Natural killer cell treated with Interleukin-12 subunit alpha and Interleukin-12 subunit beta and Interleukin-15 and Interleukin-18, amount 100 ng/mL, for 72 hours (primary cell): ENCODE data around the gene SPATA19. TPM values are rescaled to one million over a fixed set of nuclear protein-coding genes. Genes with fewer than 3 reads are reported as not detected.

Experiments used
- ATAC-seq, 2 donors: fragments of 150-1000 bp; cut with Tn5 transposase in 1 of 2; sonication (Bioruptor Pico), chemical (Tn5 transposase) in 1 of 2; 2 replicates each; pipeline ENCODE4 v1.10.0; 2021
- DNase-seq: peaks from one replicate; pipeline ENCODE4 v3.0.0; 2022; ENCODE audit warnings: low spot score
- H3K27ac Mint-ChIP-seq, 2 donors: 1 replicate in 1 of 2; 2 replicates in 1 of 2; pipeline ENCODE4 v1.8.0; 2022; ENCODE audit warnings: mixed read lengths in 2 of 2, mild to moderate bottlenecking in 1 of 2, moderate library complexity in 1 of 2
- H3K27me3 Mint-ChIP-seq, 2 donors: 1 replicate in 1 of 2; 2 replicates in 1 of 2; pipeline ENCODE4 v1.8.0; 2022; ENCODE audit warnings: mixed read lengths in 2 of 2
- H3K36me3 Mint-ChIP-seq: one replicate; pipeline ENCODE4 v1.8.0; 2022; ENCODE audit warnings: mixed read lengths
- H3K4me1 Mint-ChIP-seq, 2 donors: 1 replicate in 1 of 2; 2 replicates in 1 of 2; pipeline ENCODE4 v1.8.0; 2022; ENCODE audit warnings: low read depth in 2 of 2, mixed read lengths in 2 of 2, mild to moderate bottlenecking in 1 of 2
- H3K4me3 Mint-ChIP-seq: one replicate; pipeline ENCODE4 v1.8.0; 2022; ENCODE audit warnings: mixed read lengths
- H3K9me3 Mint-ChIP-seq: 2 replicates; pipeline ENCODE4 v1.8.0; 2022; ENCODE audit warnings: mixed read lengths
- total RNA-seq, 2 donors: library from RNA; stranded (reverse); gene quantifications; one replicate each; pipeline ENCODE4 v1.2.3, GENCODE V29; 2022

SPATA19 gene
- total RNA-seq, 2 donors from 2014 or later: not detected

DNA sequence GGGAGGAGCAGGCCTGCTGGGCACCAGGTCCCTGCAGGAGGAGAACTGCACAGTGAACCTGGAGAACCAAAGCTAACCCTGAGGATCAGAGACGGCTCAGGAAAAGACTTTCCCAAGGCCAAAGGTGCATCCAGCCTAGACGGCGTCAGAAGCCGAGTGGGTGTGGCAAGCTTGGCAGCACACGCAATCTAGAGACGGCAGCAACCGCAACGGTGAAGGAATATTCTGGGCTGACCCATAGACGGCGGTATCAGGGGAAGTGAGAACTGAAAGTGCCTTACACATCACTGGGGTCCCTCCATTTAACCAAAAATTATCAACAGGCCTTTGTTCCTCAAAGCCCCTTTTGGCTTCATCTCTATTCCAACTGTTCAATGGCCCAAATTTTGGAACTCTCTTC, 26.2 kb downstream of the SPATA19 start:
- ATAC-seq (no peak), DNase-seq (no peak)
- no peaks in the 10 kb centered on the region for H3K36me3 Mint-ChIP-seq
- no peaks in the 10 kb centered on the region for H3K9me3 Mint-ChIP-seq
- peaks cover 0 to 5% of the 10 kb centered on the region in 2 donors for H3K27me3 Mint-ChIP-seq
- H3K27ac Mint-ChIP-seq: no peak overlapping the region
- no peak overlapping the region for H3K4me3 Mint-ChIP-seq
- H3K4me1 Mint-ChIP-seq: no peaks in the 10 kb centered on the region

DNA sequence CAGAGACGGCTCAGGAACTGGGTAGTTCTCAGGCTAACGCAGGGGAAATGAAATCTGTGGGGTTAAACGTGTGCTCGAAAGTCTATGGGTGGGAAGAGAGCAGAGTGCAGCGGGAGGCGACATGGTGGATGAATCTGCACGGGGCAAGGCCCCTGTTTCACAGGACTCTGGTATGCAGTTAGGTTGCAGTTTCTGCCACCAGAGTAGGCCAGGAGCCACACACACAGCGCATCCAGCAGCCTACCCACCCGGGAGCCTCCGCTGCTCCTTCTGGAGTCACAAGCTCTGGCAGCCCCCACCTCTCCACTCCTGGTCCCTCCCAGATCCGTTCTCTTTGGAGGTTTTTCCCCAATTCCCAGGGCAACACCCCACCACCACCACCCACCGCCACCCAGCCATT, 27.0 kb downstream of the SPATA19 start:
- DNase-seq: no peak
- no peak overlapping the region for H3K4me3 Mint-ChIP-seq
- no peaks in the 10 kb centered on the region for H3K4me1 Mint-ChIP-seq
- H3K27ac Mint-ChIP-seq: no peak overlapping the region
- no peak for ATAC-seq
- H3K27me3 Mint-ChIP-seq: peaks cover 5 to 7% of the 10 kb centered on the region in 2 donors
- H3K9me3 Mint-ChIP-seq: no peaks in the 10 kb centered on the region
- H3K36me3 Mint-ChIP-seq: no peaks in the 10 kb centered on the region

GRCh38 chr11:133817449-133817848, 27.9 kb downstream of the SPATA19 start:
- no peak for DNase-seq
- H3K27me3 Mint-ChIP-seq: peaks cover 6 to 9% of the 10 kb centered on the region in 2 donors
- no peak overlapping the region for H3K27ac Mint-ChIP-seq
- H3K36me3 Mint-ChIP-seq: no peaks in the 10 kb centered on the region
- ATAC-seq: no peak
- H3K4me1 Mint-ChIP-seq: no peaks in the 10 kb centered on the region
- no peak overlapping the region for H3K4me3 Mint-ChIP-seq
- H3K9me3 Mint-ChIP-seq: no peaks in the 10 kb centered on the region

DNA sequence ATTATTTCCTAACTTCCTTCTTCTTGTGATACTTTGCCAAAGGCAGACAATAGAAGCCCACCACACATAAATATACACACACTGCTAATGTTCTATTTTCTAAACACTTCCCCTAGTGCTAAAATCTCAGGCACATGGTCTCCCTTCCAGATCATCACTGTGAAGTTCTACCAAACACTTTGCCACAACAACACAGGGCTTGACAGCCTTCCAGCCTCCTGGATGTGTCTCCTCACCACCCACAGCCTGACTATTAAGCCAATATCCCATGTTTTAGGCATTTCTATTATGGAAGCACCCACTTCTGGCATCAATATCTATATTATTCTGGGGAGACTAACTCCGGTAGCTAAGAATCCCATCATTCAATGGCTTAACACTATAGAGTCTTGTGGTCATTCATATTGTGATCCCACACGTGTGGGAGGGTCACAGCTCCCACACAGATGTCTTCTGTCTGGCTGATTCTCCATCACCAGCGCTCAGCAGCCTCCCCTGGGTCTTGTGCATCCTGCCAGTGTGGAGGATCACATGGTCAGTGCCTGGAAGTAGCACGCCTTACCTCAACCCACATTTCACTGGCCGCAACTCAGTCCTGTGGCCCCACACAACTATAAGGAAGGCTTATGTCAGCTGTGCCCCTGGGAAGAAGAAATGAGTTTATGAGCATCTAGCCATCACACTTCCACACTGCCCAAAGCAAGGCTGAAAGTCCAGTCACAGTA, 29.0 kb downstream of the SPATA19 start:
- DNase-seq (no peak), ATAC-seq (no peak)
- no peak overlapping the region for H3K4me3 Mint-ChIP-seq
- H3K4me1 Mint-ChIP-seq: no peaks in the 10 kb centered on the region
- no peak overlapping the region for H3K27ac Mint-ChIP-seq
- H3K27me3 Mint-ChIP-seq: peaks cover 7 to 15% of the 10 kb centered on the region in 2 donors
- H3K9me3 Mint-ChIP-seq: no peaks in the 10 kb centered on the region
- no peaks in the 10 kb centered on the region for H3K36me3 Mint-ChIP-seq

DNA sequence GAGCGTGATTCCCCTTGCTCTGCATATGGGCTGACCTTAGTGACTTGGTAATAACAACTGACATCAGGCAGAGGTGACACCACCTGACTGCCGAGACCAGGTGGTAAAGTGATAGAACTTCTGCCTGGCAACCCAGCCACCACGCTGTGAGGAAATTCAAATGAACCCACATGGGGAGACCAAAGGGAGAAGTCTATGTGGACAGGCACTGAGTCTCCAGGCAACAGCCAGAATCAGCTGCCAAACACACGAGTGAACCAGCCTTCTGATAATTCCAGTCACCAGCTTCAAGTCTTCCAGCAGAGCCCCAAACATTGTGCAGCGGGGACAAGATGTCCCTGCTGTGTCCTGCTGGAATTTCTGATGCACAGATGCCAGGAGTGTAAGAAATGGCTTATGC, 29.7 kb downstream of the SPATA19 start:
- H3K36me3 Mint-ChIP-seq: no peaks in the 10 kb centered on the region
- H3K4me1 Mint-ChIP-seq: no peaks in the 10 kb centered on the region
- ATAC-seq (no peak), DNase-seq (no peak)
- H3K9me3 Mint-ChIP-seq: no peaks in the 10 kb centered on the region
- peaks cover 7 to 15% of the 10 kb centered on the region in 2 donors for H3K27me3 Mint-ChIP-seq
- no peak overlapping the region for H3K4me3 Mint-ChIP-seq
- no peak overlapping the region for H3K27ac Mint-ChIP-seq

DNA sequence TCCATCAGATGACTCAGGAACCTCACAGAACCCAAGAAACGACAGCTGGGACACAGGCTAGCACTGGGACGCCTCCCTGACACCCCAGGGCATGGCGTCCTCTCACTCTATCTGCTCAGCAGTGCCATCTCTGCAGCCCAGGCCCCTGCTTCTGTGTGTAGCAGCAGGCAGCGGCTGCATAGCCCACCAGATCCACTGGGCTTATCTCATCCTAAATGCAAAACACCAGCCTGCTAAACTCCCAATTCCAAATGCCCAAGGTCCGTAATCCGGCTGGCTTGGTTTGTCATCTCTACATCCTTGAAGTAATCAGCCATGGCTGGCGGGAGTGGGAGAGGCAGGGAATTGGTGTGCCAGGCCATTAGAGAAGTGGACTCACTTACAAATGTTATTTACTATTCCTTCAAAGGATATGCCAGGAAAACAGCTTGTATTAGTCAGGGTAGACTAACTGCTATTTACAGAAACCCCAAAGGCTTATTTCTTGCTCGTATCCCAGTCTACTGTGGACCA, 30.7 kb downstream of the SPATA19 start:
- ATAC-seq (no peak), DNase-seq (no peak)
- Mint-ChIP-seq H3K4me1 (no peaks in the 10 kb centered on the region), H3K9me3 (no peaks in the 10 kb centered on the region), H3K36me3 (no peaks in the 10 kb centered on the region), H3K4me3 (no peak overlapping the region), H3K27ac (no peak overlapping the region), H3K27me3 (peaks cover 7 to 15% of the 10 kb centered on the region in 2 donors)

DNA sequence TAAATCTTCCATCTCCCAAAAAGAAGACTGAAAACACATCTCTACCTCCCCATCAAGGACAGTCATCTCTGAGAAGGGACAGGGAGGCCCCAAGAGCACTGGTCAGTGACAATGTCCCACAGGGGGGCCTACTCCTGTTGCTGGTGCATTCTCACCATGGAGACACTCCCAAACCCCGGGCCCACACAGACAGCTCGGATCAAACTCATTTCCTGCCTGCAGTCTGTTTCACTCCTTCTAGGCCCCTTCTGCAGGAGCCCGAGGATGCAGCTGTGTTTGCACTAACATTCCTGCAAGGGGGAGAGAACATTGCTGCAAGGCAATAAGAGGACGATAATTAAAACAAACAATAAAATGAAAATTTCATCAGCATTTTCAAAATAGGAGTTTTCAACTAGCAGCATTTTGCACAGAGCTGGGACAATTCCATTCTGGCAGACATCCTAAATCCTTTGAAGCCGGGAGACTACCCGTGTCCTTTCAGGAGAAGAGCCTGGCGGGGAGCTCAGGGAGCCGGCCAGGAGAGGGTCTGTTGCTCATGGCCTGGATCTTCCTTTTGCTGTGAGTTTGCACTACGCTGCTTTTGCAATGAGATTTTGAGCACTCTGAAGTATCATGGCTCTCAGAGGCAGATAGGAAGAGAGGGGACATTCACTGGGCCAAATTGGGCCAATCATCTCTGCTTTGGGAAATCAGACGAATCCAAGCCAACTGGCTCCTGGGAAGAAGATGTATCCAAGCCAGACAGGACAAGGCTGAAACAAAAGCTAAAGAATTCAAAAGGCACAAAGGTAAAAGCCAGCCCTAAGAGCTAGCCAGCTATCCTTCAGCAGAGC, 33.2 kb downstream of the SPATA19 start:
- H3K27me3 Mint-ChIP-seq: peaks cover 12 to 15% of the 10 kb centered on the region in 2 donors
- H3K9me3 Mint-ChIP-seq: no peaks in the 10 kb centered on the region
- DNase-seq (no peak), ATAC-seq (no peak)
- H3K36me3 Mint-ChIP-seq: no peaks in the 10 kb centered on the region
- H3K4me1 Mint-ChIP-seq: no peaks in the 10 kb centered on the region
- no peak overlapping the region for H3K27ac Mint-ChIP-seq
- no peak overlapping the region for H3K4me3 Mint-ChIP-seq

- H3K9me3 Mint-ChIP-seq: no peaks in the 10 kb centered on the region
- H3K27ac Mint-ChIP-seq: no peak overlapping the region
- H3K4me1 Mint-ChIP-seq: no peaks in the 10 kb centered on the region
- H3K27me3 Mint-ChIP-seq: peaks cover 7 to 21% of the 10 kb centered on the region in 2 donors
- DNase-seq: no peak
- H3K4me3 Mint-ChIP-seq: no peak overlapping the region
- no peak for ATAC-seq
- no peaks in the 10 kb centered on the region for H3K36me3 Mint-ChIP-seq
These were observed 34.5 kb downstream of the SPATA19 start for GRCh38 chr11:133810766-133811165.

- Mint-ChIP-seq H3K27ac (no peak overlapping the region), H3K27me3 (peaks cover 7 to 23% of the 10 kb centered on the region in 2 donors), H3K9me3 (no peaks in the 10 kb centered on the region), H3K4me1 (no peaks in the 10 kb centered on the region), H3K36me3 (no peaks in the 10 kb centered on the region), H3K4me3 (no peak overlapping the region)
- ATAC-seq: no peak
- DNase-seq: no peak
These were observed 35.5 kb downstream of the SPATA19 start for GRCh38 chr11:133809569-133810491.

GRCh38 chr11:133808393-133809140, 36.7 kb downstream of the SPATA19 start:
- no peaks in the 10 kb centered on the region for H3K36me3 Mint-ChIP-seq
- no peaks in the 10 kb centered on the region for H3K4me1 Mint-ChIP-seq
- H3K27me3 Mint-ChIP-seq: peaks cover 7 to 19% of the 10 kb centered on the region in 2 donors
- no peak for ATAC-seq
- DNase-seq: no peak
- H3K9me3 Mint-ChIP-seq: no peaks in the 10 kb centered on the region
- no peak overlapping the region for H3K4me3 Mint-ChIP-seq
- no peak overlapping the region for H3K27ac Mint-ChIP-seq

- ATAC-seq: no peak
- Mint-ChIP-seq H3K9me3 (no peaks in the 10 kb centered on the region), H3K36me3 (no peaks in the 10 kb centered on the region), H3K4me3 (no peak overlapping the region), H3K27me3 (peaks cover 0 to 15% of the 10 kb centered on the region in 2 donors), H3K4me1 (no peaks in the 10 kb centered on the region), H3K27ac (no peak overlapping the region)
- no peak for DNase-seq
These were observed 42.3 kb downstream of the SPATA19 start for GRCh38 chr11:133803026-133803425.

DNA sequence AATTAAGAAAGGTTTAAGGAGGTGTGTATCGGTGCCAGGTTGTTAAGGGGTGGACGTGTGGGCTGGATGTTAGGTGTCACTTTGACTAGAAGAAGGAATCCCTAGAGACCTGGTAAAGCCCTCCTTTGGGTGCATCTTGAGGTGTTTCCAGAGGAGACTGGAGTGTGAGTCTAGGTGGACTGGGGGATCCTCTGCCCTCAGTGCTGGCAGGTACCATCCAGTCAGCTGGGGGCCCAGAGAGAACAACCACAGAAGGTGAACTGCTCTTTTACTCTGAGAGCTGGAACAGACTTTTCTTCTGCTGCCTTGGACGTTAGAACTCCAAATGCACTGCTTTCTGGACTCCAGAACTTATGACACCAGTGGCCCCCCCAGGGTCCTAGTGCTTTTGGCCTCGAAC, 44.0 kb downstream of the SPATA19 start:
- Mint-ChIP-seq H3K9me3 (no peaks in the 10 kb centered on the region), H3K36me3 (no peaks in the 10 kb centered on the region), H3K27ac (no peak overlapping the region), H3K4me3 (no peak overlapping the region), H3K4me1 (no peaks in the 10 kb centered on the region), H3K27me3 (peaks cover 0 to 15% of the 10 kb centered on the region in 2 donors)
- no peak for ATAC-seq
- no peak for DNase-seq

DNA sequence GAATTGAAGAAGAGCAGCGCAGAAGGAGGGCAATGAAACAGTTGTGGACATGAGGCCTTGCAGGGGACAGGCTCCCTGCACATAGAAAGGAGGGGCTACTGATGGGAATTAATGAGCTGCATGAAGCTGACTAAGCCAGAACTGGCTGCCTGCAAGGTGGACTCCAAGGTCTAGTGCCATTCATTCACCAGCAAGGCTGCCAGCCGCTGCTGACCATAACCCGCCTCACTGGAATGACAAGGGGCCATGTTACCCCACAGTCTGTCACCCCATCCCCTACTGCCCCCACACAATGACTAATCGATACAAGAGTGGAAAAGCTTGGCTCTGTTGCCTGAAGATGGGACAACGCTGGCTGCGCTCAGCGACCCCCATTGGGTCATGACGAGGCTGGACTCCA, 44.6 kb downstream of the SPATA19 start:
- H3K27ac Mint-ChIP-seq: no peak overlapping the region
- H3K9me3 Mint-ChIP-seq: no peaks in the 10 kb centered on the region
- no peak for DNase-seq
- no peak for ATAC-seq
- no peaks in the 10 kb centered on the region for H3K36me3 Mint-ChIP-seq
- peaks cover 0 to 8% of the 10 kb centered on the region in 2 donors for H3K27me3 Mint-ChIP-seq
- no peaks in the 10 kb centered on the region for H3K4me1 Mint-ChIP-seq
- no peak overlapping the region for H3K4me3 Mint-ChIP-seq
